C4-2B (cell line): ENCODE results near the gene FAM227B.
"Not testable (repeated sequence)": the region's sequence is repeated elsewhere in the genome, so short reads cannot be mapped to it uniquely, and the experiment has no call there.

Experiments
- H3K27ac ChIP-seq: fragments of 450-650 bp; 2 replicates; pipeline ENCODE4 v1.5.1; 2017
- CTCF ChIP-seq: fragments of 450-650 bp; conservative IDR thresholded peaks from 2 replicates; pipeline ENCODE4 v1.5.1; 2017; ENCODE audit warnings: mild to moderate bottlenecking
- ZFX ChIP-seq: fragments of 450-650 bp; IDR thresholded peaks from 2 replicates; pipeline ENCODE4 v1.6.1; 2017

FAM227B gene

DNA sequence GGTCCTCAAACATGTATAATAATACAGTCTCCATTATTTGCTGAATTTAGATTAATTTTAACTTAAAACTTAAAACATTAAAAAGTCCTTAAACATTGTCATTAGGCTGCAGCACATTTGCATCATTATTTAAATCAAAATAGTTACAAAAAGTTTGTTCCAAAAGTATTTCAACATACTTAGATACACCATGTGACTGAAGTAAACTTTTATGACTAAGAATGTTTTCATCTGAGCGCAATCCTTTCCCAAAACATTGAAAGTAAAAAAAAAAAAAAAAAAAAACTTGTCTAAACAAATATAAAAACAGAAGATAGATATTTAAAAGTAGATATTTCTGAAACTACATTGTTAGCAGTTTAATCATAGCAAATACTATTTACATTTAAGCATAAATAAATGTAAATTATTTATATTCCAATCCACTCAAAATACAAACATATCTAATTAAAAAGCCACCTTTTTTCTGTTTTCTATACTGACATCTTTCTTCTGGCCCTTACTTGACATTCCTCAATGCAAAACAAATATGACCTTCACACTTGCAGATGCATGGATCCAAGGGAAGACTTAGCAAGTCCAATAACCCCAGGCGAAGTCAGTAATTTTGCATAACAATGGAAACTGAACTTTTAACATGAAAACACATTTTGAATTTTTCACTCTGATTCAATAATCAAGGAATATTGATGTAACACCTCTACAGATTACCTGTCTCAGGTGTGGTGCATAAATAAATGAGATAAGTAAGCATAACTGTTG lies 10.3 kb downstream of the FAM227B start:
- TF ChIP-seq ZFX (no peak), CTCF (no peak)
- H3K27ac ChIP-seq, result no peak overlapping the region

DNA sequence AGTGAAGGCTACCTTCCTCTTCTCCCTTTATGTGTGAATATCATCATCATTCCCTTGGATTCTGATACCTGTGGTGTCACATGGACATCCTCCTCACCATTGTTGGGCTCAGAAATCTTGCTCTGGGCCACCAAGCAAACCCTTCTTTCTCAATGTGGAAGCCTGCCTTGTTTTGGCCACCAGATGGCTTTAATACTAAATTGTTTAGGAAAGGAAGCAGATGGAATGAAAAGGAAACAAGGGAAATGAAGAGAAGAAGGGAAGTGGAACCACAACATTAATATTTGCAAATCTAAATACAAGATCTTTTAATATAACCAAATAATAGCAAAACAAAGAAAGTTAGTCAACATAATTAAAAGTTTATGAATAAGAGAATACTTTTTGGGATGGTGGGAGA lies 14.0 kb downstream of the FAM227B start:
- no peak overlapping the region for H3K27ac ChIP-seq
- TF ChIP-seq ZFX (no peak), CTCF (peak; percentile 18; the same call in 1 of the 2 replicates)

DNA sequence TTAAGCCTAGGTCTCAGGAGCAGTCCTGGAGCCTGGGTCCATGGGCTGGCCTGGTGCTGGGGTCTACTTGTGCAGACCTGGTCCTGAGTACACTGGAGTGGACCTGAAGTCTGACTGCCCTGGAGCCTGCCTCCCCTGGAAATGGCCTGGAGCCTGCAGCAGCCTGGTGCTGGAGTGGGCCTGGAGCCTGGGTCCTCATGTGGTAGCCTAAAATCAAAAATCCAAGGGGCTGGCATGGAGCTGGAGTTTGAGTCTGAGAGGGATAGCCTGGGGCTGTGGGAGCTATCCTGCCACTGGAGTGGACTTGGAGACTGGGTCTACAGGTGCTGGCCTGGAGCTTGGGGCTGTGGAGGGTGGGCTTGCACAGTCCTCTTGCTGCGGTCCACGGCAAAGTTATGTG lies 15.0 kb downstream of the FAM227B start:
- TF ChIP-seq ZFX, result no peak
- no peak overlapping the region for H3K27ac ChIP-seq

DNA sequence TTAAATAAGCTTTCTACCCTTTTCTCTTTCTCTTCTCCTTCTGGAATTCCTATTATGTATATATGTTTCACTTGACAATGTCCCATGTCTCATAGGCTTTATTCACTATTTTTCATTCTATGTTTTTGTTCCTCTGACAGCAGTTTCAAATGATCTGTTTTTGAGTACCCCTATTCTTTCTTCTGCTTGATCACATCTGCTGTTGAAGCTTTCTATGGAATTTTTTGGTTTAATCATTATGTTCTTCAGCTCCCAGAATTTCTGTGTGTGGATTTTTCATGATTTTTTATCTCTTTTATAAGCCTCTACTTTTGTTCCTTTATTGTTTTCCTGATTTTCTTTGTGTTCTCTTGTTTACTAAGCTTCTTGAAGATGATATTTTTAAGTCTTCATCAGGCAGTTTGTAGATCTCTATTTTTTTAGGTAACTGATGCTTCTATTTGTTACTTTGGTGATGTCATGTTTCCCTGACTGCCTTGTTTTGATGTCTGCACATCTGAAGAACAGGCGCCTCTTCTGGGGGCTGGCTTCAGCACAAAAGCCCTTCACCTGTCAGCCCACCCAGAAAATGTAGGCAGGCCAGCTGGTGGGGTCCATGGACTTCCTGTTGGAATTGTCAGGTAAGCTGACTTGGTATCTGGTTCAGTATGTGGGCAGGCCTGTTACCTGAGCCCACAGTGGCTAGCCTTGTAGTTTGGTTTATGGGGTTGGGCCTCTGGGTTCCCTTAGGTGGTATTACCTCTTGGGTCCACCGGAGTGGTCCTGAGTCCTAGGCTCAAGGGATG lies 15.8 kb downstream of the FAM227B start:
- no peak overlapping the region for H3K27ac ChIP-seq
- TF ChIP-seq CTCF (no peak), ZFX (no peak)

DNA sequence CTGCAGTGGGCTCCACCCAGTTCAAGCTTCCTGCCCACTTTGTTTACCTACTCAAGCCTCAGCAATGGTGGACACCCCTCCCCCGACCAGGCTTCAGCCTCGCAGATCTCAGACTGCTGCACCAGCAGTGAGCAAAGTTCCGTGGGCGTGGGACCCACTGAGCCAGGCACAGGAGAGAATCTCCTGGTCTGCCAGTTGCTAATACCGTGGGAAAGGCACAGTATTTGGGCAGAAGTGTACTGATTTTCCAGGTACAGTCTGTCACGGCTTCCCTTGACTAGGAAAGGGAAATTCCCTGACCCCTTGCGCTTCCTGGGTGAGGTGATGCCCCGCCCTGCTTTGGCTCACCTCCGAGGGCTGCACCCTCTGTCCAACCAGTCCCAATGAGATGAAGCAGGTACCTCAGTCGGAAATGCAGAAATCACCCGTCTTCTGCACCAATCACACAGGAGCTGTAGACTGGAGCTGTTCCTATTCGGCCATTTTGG lies 27.7 kb downstream of the FAM227B start:
- not testable (repeated sequence) for H3K27ac ChIP-seq

DNA sequence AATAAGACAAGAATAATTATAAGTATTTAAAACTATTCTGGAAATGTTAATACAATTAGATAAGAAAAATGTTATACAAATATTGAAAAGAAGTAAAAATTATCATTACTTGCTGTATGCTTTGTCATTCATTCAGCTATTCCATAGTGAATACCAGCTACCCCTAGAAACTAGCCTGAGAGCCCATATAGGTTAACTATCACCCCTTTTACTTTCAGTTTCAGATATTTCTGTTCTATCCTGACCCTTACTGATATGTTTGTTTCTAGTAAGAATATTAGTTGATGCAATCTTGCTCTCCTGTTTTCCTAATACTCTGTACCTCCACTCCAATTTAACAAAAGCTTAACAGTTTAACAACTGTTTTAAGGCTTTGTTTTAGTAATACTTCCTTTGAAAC lies 31.6 kb downstream of the FAM227B start:
- no peak overlapping the region for H3K27ac ChIP-seq
- TF ChIP-seq ZFX (no peak), CTCF (no peak)

DNA sequence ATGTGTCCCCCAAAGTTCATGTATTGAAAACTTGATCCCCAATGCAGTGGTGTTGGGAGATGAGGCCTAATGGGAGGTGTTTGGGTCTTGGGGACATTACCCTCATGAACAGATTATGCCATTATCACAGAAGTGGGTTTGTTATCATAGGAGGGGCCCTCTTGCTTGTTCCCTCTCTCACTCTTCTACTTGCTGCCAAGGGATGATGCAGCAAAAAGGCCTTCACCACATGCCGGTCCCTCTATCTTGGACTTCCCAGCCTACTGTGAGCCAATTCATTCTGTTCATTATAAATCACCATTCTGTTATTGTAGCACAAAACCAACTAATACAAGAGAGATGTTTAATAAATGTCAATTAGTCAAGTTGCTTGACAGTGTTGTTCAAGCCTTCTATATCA lies 47.2 kb downstream of the FAM227B start:
- TF ChIP-seq CTCF, result no peak
- TF ChIP-seq ZFX, result no peak
- no peak overlapping the region for H3K27ac ChIP-seq

DNA sequence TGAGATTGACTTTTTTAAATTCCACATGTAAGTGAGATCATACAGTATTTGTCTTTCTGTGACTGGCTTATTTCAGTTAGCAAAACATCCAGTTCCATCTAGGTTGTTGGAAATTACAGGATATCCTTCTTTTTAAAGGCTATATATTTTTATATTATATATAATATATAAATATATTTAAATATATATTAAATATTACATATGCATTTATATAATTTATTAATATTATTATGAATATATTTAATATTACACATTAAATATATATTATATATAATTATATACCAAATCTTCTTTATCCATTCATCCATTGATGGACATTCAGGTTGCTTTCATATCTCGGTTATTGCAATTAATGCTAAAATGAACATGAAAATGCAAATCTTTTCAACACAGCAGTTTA lies 49.9 kb downstream of the FAM227B start:
- no peak overlapping the region for H3K27ac ChIP-seq
- TF ChIP-seq ZFX (no peak), CTCF (no peak)
